Panc1 (cell line): ENCODE measurements around the gene ZNF292. TPM values are rescaled to one million over a fixed set of nuclear protein-coding genes. Genes with fewer than 3 reads are reported as not detected.
A peak's percentile ranks its signal among the peaks of the same experiment; 100 is the strongest.

Experiments
- ATAC-seq: fragments of 200-7000 bp; cut with Tn5 transposase; 2 replicates; pipeline ENCODE4 v1.9.1; 2020; ENCODE audit warnings: mild to moderate bottlenecking, moderate library complexity
- BruUV-seq: library from RNA; stranded (reverse); fragments of 400-500 nt; replicated peaks from 2 replicates; lab custom pipeline; 2021; lab: Mats Ljungman, UMichigan
- CTCF ChIA-PET: fragments of 300-600 bp; sonication (Branson Sonifier 250); formaldehyde crosslinking; loops from one replicate; lab custom pipeline; 2022; ENCODE audit warnings: antibody characterized with exemption; lab: Charles Lee
- POLR2A ChIA-PET: fragments of 300-600 bp; sonication (Branson Sonifier 250); formaldehyde crosslinking; loops from one replicate; lab custom pipeline; 2022; ENCODE audit warnings: antibody characterized with exemption; lab: Charles Lee
- DNase-seq: peaks from one replicate; pipeline ENCODE4 v3.0.0-alpha.2; 2010; ENCODE audit warnings: low read depth, low spot score
- H3K27ac ChIP-seq: 2 replicates; pipeline ENCODE4 v1.5.1; 2011; ENCODE audit warnings: mild to moderate bottlenecking, low read length, inconsistent platforms
- H3K27me3 ChIP-seq: fragments of 200-500 bp; sonication (Bioruptor generic); 2 replicates; pipeline ENCODE4 v1.6.0; 2014; ENCODE audit warnings: low read length, inconsistent platforms; ENCODE audit not compliant: control insufficient read depth, insufficient read depth
- H3K36me3 ChIP-seq: fragments of 200-500 bp; sonication (Bioruptor generic); 2 replicates; pipeline ENCODE4 v1.5.1; 2014; ENCODE audit warnings: inconsistent platforms, mild to moderate bottlenecking, low read length, moderate library complexity; ENCODE audit not compliant: control insufficient read depth, insufficient read depth
- H3K4me1 ChIP-seq: 2 replicates; pipeline ENCODE4 v1.5.1; 2011; ENCODE audit warnings: inconsistent platforms, mild to moderate bottlenecking, low read length, moderate library complexity; ENCODE audit not compliant: control insufficient read depth, insufficient read depth
- H3K4me3 ChIP-seq, 2 experiments: 2 replicates each; pipeline ENCODE4 v1.5.1; 2011 to 2012; ENCODE audit warnings: low read depth in 2 of 2, low read length in 2 of 2, mild to moderate bottlenecking in 2 of 2, inconsistent platforms in 1 of 2, moderate library complexity in 1 of 2
- H3K9me3 ChIP-seq: fragments of 200-500 bp; sonication (Bioruptor generic); 2 replicates; pipeline ENCODE4 v1.5.1; 2014; ENCODE audit warnings: low read depth, mild to moderate bottlenecking, inconsistent platforms, low read length, moderate library complexity; ENCODE audit not compliant: control insufficient read depth, insufficient read depth
- POLR2AphosphoS5 ChIP-seq: IDR thresholded peaks from 2 replicates; pipeline ENCODE4 v1.6.1; 2012; ENCODE audit warnings: mild to moderate bottlenecking, low read depth, low read length, moderate library complexity
- TCF7L2 ChIP-seq: IDR thresholded peaks from 2 replicates; pipeline ENCODE4 v1.6.1; 2011; ENCODE audit warnings: mild to moderate bottlenecking, low read depth, low read length, inconsistent platforms
- in situ Hi-C: cut with HindIII; loops from 2 replicates; pipeline ENCODE4 v1.10.0; 2016; ENCODE audit warnings: low sequenced_read_pairs, low pct_unique_long_range_greater_than_20kb
- intact Hi-C: fragments of 100-400 bp; cut with micrococcal nuclease; formaldehyde crosslinking; loops from one replicate; pipeline ENCODE4 v1.10.0; 2022; ENCODE audit not compliant: unreplicated experiment
- total RNA-seq: library from RNA; stranded (reverse); gene quantifications from one replicate; pipeline ENCODE4 v1.2.1, GENCODE V29; 2021; ENCODE audit not compliant: unreplicated experiment
- TF ChIP-seq, protein P1 (sequence below), 2 experiments: IDR thresholded peaks; 2 replicates each; pipeline ENCODE4 v1.6.1; 2011 to 2012; ENCODE audit warnings: low read depth in 2 of 2, control low read depth in 1 of 2, low read length in 1 of 2, mild to moderate bottlenecking in 1 of 2, moderate library complexity in 1 of 2; ENCODE audit not compliant: insufficient read depth in 1 of 2
- TF ChIP-seq, protein P2 (sequence below): fragments of 450-650 bp; IDR thresholded peaks from 2 replicates; pipeline ENCODE4 v1.5.1; 2017; ENCODE audit warnings: mild to moderate bottlenecking

The ZNF292 gene
- total RNA-seq, 1 experiment from 2014 or later = 38.2 TPM

DNA sequence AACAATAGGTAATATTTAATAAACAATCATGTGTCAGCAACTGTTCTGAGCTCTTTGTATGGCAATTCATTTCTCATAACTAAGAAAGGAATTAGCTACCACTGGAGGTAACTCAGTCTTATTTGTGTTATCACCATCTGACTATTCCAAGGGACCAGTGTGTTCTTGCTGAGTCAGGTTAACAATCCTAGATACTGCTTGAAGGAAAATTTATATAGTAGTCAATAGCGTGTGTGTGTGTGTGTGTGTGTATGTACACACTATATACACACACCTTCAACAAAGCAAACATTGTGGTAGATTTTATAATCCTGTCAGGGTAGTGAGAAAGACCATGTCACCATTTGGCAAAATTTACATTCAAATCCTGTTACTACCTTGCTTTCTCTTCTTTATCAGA, 121.3 kb downstream of the ZNF292 start:
- Histone ChIP-seq H3K27me3 (no peaks in the 10 kb centered on the region), H3K27ac (no peak overlapping the region), H3K36me3 (no peaks in the 10 kb centered on the region), H3K4me1 (no peaks in the 10 kb centered on the region), H3K9me3 (no peaks in the 10 kb centered on the region), H3K4me3 (no peak overlapping the region)
- intact Hi-C loops = loop anchor here (5.0 kb wide), 1 partner anchor 116 kb away; no protein-coding TSS in a partner anchor
- CTCF ChIA-PET = interaction anchor here (1.1 to 1.6 kb wide), 2 partner anchors 117 to 209 kb away, joined by 4 read pairs; no protein-coding TSS in a partner anchor
- no peak for DNase-seq
- TF ChIP-seq, protein P1, sequence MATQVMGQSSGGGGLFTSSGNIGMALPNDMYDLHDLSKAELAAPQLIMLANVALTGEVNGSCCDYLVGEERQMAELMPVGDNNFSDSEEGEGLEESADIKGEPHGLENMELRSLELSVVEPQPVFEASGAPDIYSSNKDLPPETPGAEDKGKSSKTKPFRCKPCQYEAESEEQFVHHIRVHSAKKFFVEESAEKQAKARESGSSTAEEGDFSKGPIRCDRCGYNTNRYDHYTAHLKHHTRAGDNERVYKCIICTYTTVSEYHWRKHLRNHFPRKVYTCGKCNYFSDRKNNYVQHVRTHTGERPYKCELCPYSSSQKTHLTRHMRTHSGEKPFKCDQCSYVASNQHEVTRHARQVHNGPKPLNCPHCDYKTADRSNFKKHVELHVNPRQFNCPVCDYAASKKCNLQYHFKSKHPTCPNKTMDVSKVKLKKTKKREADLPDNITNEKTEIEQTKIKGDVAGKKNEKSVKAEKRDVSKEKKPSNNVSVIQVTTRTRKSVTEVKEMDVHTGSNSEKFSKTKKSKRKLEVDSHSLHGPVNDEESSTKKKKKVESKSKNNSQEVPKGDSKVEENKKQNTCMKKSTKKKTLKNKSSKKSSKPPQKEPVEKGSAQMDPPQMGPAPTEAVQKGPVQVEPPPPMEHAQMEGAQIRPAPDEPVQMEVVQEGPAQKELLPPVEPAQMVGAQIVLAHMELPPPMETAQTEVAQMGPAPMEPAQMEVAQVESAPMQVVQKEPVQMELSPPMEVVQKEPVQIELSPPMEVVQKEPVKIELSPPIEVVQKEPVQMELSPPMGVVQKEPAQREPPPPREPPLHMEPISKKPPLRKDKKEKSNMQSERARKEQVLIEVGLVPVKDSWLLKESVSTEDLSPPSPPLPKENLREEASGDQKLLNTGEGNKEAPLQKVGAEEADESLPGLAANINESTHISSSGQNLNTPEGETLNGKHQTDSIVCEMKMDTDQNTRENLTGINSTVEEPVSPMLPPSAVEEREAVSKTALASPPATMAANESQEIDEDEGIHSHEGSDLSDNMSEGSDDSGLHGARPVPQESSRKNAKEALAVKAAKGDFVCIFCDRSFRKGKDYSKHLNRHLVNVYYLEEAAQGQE (IDR thresholded peaks at IDR 0.05; ENCODE audit: insufficient read depth in 1 of 2, low read depth in 2 of 2, low read length in 1 of 2) = no peak
- TF ChIP-seq TCF7L2 = no peak
- TF ChIP-seq, protein P2, sequence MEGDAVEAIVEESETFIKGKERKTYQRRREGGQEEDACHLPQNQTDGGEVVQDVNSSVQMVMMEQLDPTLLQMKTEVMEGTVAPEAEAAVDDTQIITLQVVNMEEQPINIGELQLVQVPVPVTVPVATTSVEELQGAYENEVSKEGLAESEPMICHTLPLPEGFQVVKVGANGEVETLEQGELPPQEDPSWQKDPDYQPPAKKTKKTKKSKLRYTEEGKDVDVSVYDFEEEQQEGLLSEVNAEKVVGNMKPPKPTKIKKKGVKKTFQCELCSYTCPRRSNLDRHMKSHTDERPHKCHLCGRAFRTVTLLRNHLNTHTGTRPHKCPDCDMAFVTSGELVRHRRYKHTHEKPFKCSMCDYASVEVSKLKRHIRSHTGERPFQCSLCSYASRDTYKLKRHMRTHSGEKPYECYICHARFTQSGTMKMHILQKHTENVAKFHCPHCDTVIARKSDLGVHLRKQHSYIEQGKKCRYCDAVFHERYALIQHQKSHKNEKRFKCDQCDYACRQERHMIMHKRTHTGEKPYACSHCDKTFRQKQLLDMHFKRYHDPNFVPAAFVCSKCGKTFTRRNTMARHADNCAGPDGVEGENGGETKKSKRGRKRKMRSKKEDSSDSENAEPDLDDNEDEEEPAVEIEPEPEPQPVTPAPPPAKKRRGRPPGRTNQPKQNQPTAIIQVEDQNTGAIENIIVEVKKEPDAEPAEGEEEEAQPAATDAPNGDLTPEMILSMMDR = no peak
- TF ChIP-seq POLR2AphosphoS5 = no peak
- POLR2A ChIA-PET = no interaction called here
- in situ Hi-C loops = no loop called here
- 0 out of 2 replicates have a peak, but pooled peaks have one; percentile 31 for ATAC-seq
- no TSS peak for BruUV-seq

DNA sequence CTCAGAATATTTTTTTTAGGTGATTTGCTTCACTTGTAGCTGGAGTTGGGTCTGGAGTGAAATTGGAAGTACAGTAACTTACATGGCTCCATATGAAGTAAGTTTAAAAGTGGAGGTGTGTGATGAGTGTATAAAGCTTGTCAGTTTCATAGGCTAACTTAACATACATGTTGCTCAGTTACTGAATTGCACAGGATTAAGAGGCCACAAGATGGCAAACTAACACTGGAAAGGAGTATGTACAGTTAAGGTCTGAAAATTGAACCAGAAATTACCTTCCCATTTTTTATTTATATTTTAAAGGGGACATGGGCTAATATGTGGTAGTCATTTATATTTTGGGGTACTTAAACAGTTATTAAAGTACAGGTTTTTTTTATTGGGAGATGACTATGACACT, 121.8 kb downstream of the ZNF292 start:
- Histone ChIP-seq H3K4me3 (no peak overlapping the region), H3K36me3 (no peaks in the 10 kb centered on the region), H3K27me3 (no peaks in the 10 kb centered on the region), H3K4me1 (no peaks in the 10 kb centered on the region), H3K9me3 (no peaks in the 10 kb centered on the region), H3K27ac (no peak overlapping the region)
- in situ Hi-C loops = no loop called here
- TF ChIP-seq, protein P2 = peak; percentile 62; the same call in 1 of the 2 replicates
- no peak for TF ChIP-seq POLR2AphosphoS5
- ChIA-PET CTCF (interaction anchor here (1.1 to 1.6 kb wide), 2 partner anchors 116 to 210 kb away, joined by 4 read pairs; no protein-coding TSS in a partner anchor), POLR2A (no interaction called here)
- ATAC-seq = peak; percentile 84
- intact Hi-C loops = loop anchor here (5.0 kb wide), 1 partner anchor 115 kb away; no protein-coding TSS in a partner anchor
- DNase-seq = no peak
- no TSS peak for BruUV-seq
